NCI-H146 (cell line): ENCODE data around the gene CDH12.
"Not testable (repeated sequence)": the region's sequence is repeated elsewhere in the genome, so short reads cannot be mapped to it uniquely, and the experiment has no call there.

Experiments used
- DNase-seq: peaks from one replicate; lab custom pipeline; 2025; lab: John Stamatoyannopoulos, UW

CDH12 gene

GRCh38 chr5:22151801-22152200 is 701.3 kb downstream of the CDH12 start:
- not testable (repeated sequence) for DNase-seq

GRCh38 chr5:22140418-22140817 is 712.7 kb downstream of the CDH12 start:
- not testable (repeated sequence) for DNase-seq

GRCh38 chr5:22139662-22140300 is 713.4 kb downstream of the CDH12 start:
- not testable (repeated sequence) for DNase-seq

- DNase-seq = no peak
Observed at GRCh38 chr5:22111320-22111719, 741.8 kb downstream of the CDH12 start.

GRCh38 chr5:22109315-22109714 is 743.8 kb downstream of the CDH12 start:
- no peak for DNase-seq

GRCh38 chr5:22108545-22108944 is 744.6 kb downstream of the CDH12 start:
- DNase-seq = no peak

- DNase-seq = no peak
Observed at GRCh38 chr5:22102823-22103359, 750.3 kb downstream of the CDH12 start.

GRCh38 chr5:22088517-22088916 is 764.6 kb downstream of the CDH12 start:
- no peak for DNase-seq

- no peak for DNase-seq
Observed at GRCh38 chr5:22079566-22079965, 773.6 kb downstream of the CDH12 start.

- DNase-seq = no peak
Observed at GRCh38 chr5:22079002-22079401, 774.1 kb downstream of the CDH12 start.

GRCh38 chr5:22076586-22076985 is 776.6 kb downstream of the CDH12 start:
- no peak for DNase-seq

- peak; percentile 61 for DNase-seq
Observed at GRCh38 chr5:22070186-22070728, 782.9 kb downstream of the CDH12 start.

GRCh38 chr5:22063717-22064116 is 789.4 kb downstream of the CDH12 start:
- no peak for DNase-seq

GRCh38 chr5:22058620-22059019 is 794.5 kb downstream of the CDH12 start:
- no peak for DNase-seq

- DNase-seq = no peak
Observed at GRCh38 chr5:22057012-22057411, 796.1 kb downstream of the CDH12 start.

- DNase-seq = no peak
Observed at GRCh38 chr5:22056601-22057000, 796.5 kb downstream of the CDH12 start.

- DNase-seq = no peak
Observed at GRCh38 chr5:22053195-22053594, 799.9 kb downstream of the CDH12 start.

GRCh38 chr5:22051881-22052280 is 801.3 kb downstream of the CDH12 start:
- no peak for DNase-seq

GRCh38 chr5:22050931-22051330 is 802.2 kb downstream of the CDH12 start:
- no peak for DNase-seq

- DNase-seq = no peak
Observed at GRCh38 chr5:22044229-22044628, 808.9 kb downstream of the CDH12 start.

GRCh38 chr5:22036061-22036460 is 817.1 kb downstream of the CDH12 start:
- no peak for DNase-seq

- no peak for DNase-seq
Observed at GRCh38 chr5:22033066-22033465, 820.1 kb downstream of the CDH12 start.

- DNase-seq = no peak
Observed at GRCh38 chr5:22023784-22024183, 829.4 kb downstream of the CDH12 start.

GRCh38 chr5:22012893-22013292 is 840.3 kb downstream of the CDH12 start:
- not testable (repeated sequence) for DNase-seq
